Measurements from ENCODE around the gene FRMPD1.
A peak's percentile ranks its signal among the peaks of the same experiment; 100 is the strongest.
"Not testable (repeated sequence)": the region's sequence is repeated elsewhere in the genome, so short reads cannot be mapped to it uniquely, and the experiment has no call there.

Gene FRMPD1

DNA sequence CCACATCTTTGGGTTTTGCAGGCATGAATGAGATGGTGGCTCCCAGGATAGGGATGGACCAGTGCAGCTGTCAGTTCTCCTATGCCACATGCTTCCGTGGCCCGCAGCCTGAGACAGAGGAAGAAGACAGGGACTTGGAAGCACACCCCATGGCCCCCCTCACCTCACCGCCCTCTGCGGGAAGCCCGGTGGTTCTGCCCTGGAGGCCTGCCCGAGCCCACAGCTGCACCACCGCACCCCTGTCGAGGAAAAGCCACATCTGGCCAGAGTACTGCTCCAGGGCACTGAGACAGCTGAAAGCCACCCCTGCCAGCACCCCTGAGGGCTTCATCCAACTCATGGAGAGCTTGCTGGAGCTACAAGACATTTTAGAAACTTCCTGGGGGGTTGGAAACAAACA lies 95.2 kb downstream of the FRMPD1 start:
- no peaks in the 10 kb centered on the region for H3K27me3 ChIP-seq (ENCODE audit: low read depth)
- DNase-seq (ENCODE audit: low spot score in 2 of 2): no peak
- no peaks in the 10 kb centered on the region for H3K36me3 ChIP-seq (replicated peaks)
- H3K4me1 ChIP-seq: no peaks in the 10 kb centered on the region
- in situ Hi-C loops (cut with MboI; ENCODE audit: low sequenced_read_pairs): no loop called here
- no peak overlapping the region for H3K4me3 ChIP-seq
- no peaks in the 10 kb centered on the region for H3K9me3 ChIP-seq

DNA sequence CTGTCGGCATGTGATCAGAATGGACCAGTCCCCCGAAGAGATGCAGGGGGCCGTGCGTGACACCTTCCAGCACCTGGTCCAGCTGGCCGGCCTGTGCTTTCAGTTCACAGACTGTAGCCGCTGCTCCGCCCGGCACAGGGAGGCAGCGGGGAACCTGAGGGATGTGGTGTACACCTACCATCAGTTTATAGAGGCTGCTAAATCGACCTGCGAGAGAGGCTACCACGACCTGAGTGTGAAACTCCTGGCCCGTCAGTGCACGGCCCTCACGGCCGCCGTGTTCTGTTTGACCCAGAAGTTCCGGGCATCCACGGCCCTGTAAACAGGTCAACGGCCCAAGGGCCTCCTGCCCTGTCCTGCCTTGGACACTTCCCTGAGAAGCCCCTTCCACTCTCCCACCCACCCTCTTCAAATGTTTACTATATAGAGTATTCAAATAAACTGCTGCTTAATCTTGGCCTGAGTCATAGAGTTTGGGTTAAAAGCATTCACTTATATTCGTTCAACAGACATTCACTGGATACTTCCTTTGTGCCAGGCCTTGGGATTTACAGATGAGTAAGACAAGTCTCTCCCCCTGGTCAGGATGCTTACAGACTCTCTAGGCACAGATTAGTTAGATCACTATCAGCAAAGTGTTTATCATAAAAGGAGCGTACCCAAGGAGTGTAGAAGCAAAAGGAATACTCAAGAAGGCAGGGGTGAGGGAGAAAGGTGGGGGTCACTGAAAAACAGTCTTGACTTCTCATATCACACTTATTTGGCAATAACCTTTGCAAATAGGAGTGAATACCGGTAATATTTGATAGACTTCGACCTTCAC lies 95.9 kb downstream of the FRMPD1 start:
- no peaks in the 10 kb centered on the region for H3K36me3 ChIP-seq (replicated peaks)
- H3K9me3 ChIP-seq: no peaks in the 10 kb centered on the region
- in situ Hi-C loops (cut with MboI; ENCODE audit: low sequenced_read_pairs): no loop called here
- H3K4me1 ChIP-seq: no peaks in the 10 kb centered on the region
- no peak for DNase-seq (ENCODE audit: low spot score in 2 of 2)
- H3K4me3 ChIP-seq: no peak overlapping the region
- no peaks in the 10 kb centered on the region for H3K27me3 ChIP-seq (ENCODE audit: low read depth)

DNA sequence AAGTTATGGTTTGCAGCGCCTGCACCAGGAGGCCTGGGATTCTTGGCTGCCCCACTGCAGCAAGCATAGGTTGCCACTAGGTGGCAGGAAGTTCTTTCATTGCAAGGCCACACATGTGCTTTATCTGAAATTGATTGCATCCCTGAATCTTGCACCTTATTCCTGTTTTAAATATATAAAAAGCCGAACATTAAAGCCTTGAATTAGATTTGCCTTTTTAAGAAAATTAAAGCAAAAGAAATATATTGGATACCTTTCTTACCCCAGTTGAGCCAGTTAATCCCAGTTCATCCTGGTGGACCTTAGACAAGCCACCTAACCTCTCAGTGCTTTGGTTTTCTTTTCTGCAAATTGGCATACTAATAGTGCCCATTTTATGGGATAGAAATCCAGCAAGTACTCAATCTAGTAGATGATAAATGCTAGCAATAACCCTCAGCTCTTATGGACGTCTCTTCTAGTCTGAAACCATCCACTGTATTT lies 96.6 kb downstream of the FRMPD1 start:
- in situ Hi-C loops (cut with MboI; ENCODE audit: low sequenced_read_pairs): no loop called here
- H3K27me3 ChIP-seq (ENCODE audit: low read depth): no peaks in the 10 kb centered on the region

DNA sequence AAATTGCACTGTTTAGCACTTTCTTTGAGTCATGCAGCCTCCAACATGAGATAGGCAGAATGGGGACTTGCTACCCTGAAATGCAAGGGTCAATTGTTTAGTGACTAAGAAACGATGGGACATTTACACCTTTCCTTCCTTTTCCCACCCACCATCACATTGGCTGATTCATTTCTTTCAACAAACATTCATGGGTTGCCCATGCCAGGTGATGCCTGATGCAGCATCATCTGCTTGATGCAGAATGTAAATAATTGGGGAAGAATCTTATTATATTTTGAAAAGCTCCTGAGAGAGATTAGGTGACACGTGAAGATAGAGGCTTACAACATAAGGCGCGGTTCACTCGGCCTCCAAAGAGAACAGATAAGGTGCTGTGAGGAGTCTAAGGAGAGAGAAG lies 98.4 kb downstream of the FRMPD1 start:
- Histone ChIP-seq H3K36me3 (replicated peaks) (no peaks in the 10 kb centered on the region), H3K27me3 (ENCODE audit: low read depth) (no peaks in the 10 kb centered on the region), H3K9me3 (peaks cover 3% of the 10 kb centered on the region; the same call in 1 of the 2 replicates), H3K4me1 (peaks cover 6% of the 10 kb centered on the region; the same call in 1 of the 2 replicates), H3K4me3 (no peak overlapping the region)
- in situ Hi-C loops (cut with MboI; ENCODE audit: low sequenced_read_pairs): no loop called here
- DNase-seq (ENCODE audit: low spot score in 2 of 2): no peak

More for the DNA sequence above, 96.6 kb downstream of the FRMPD1 start:
- no peaks in the 10 kb centered on the region for H3K36me3 ChIP-seq (replicated peaks)
- H3K9me3 ChIP-seq: no peaks in the 10 kb centered on the region
- H3K4me1 ChIP-seq: no peaks in the 10 kb centered on the region
- no peak overlapping the region for H3K4me3 ChIP-seq
- peak; percentile 65 to 77 for DNase-seq (ENCODE audit: low spot score in 2 of 2)

DNA sequence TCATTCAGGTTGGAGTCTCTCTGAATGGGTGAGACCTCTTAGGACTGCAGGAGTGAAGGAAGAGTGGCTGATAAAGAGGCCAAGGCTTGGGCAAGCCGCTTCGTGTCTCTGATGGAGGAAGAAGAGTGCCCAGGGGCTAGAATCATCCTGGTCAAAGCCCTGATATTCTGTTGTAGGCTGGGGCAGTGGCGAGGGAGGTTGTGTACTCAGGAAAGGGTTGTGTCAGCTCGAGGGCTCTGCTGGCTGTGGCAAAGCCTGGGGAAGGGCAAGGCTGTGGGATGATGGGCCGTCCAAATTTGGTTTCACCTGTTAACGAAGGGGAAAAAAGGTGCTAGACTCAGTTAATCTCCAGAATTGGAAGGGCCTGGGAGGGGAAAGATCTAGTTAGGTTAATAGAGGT lies 100.4 kb downstream of the FRMPD1 start:
- Histone ChIP-seq H3K36me3 (replicated peaks) (no peaks in the 10 kb centered on the region), H3K27me3 (ENCODE audit: low read depth) (no peaks in the 10 kb centered on the region), H3K4me3 (no peak overlapping the region), H3K9me3 (peaks cover 3% of the 10 kb centered on the region; the same call in 1 of the 2 replicates), H3K4me1 (peaks cover 7% of the 10 kb centered on the region; the same call in 1 of the 2 replicates)
- in situ Hi-C loops (cut with MboI; ENCODE audit: low sequenced_read_pairs): loop anchor here (10.0 kb wide), 1 partner anchor 156 kb away; the partner anchor contains the start of gene TOMM5
- no peak for DNase-seq (ENCODE audit: low spot score in 2 of 2)

DNA sequence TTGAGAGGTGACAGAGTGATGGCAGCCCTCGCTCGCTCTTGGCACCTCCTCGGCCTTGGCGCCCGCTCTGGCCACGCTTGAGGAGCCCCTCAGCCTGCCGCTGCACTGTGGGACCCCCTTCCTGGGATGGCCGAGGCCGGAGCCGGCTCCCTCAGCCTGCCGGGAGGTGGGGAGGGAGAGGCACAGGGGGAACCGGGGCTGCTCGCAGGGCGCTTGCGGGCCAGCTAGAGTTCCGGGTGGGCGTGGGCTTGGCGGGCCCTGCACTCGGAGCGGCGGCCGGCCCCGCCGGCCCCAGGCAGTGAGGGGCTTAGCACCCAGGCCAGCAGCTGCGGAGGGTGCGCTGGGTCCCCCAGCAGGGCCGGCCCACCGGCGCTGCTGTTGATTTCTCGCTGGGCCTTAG lies 101.0 kb downstream of the FRMPD1 start:
- not testable (repeated sequence) for H3K4me1 ChIP-seq; H3K9me3 ChIP-seq; H3K27me3 ChIP-seq (ENCODE audit: low read depth); H3K4me3 ChIP-seq; DNase-seq (ENCODE audit: low spot score in 2 of 2); H3K36me3 ChIP-seq (replicated peaks)
- in situ Hi-C loops (cut with MboI; ENCODE audit: low sequenced_read_pairs): loop anchor here (10.0 kb wide), 1 partner anchor 157 kb away; the partner anchor contains the start of gene TOMM5

DNA sequence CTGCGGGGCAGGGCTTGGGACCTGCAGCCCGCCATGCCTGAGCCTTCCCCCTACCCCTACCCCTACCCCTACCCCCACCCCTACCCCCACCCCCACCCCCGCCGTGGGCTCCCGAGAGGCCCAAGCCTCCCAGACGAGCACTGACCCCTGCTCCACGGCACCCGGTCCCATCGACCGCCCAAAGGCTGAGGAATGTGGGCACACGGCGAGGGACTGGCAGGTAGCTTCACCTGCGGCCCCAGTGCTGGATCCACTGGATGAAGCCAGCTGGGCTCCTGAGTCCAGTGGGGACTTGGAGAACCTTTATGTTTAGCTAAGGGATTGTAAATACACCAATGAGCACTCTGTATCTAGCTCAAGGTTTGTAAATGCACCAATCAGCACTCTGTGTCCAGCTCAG lies 101.4 kb downstream of the FRMPD1 start:
- not testable (repeated sequence) for H3K27me3 ChIP-seq (ENCODE audit: low read depth); DNase-seq (ENCODE audit: low spot score in 2 of 2); H3K4me3 ChIP-seq; H3K4me1 ChIP-seq; H3K36me3 ChIP-seq (replicated peaks); H3K9me3 ChIP-seq
- in situ Hi-C loops (cut with MboI; ENCODE audit: low sequenced_read_pairs): loop anchor here (10.0 kb wide), 1 partner anchor 157 kb away; the partner anchor contains the start of gene TOMM5

DNA sequence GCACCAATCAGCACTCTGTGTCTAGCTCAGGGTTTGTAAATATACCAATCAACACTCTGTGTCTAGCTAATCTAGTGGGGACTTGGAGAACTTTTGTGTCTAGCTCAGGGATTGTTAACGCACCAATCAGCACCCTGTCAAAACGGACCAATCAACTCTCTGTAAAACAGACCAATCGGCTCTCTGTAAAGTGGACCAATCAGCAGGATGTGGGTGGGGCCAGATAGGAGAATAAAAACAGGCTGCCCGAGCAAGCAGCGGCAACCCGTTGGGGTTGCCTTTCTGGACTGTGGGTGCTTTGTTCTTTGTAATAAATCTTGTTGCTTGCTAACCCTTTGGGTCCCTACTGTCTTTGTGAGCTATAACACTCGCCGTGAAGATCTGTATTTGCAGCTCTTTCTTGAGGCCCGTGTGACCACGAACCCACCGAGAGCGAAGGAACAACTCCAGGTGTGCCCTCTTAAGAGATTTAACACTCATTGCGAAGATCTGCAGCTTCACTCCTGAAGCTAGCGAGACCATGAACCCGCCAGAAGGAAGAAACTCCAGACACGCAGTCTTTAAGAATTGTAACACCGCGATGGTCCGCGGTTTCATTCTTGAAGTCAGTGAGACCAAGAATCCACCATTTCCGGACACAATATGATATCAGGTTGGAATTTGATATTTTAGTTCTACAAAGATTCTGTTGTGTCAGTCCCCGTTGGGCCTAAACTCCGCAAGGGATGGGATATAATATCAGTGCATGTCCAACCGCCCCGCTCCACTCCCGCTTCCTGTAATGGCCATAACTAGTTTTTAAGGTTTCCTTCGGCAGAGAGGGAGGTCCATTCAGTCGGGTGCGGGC lies 102.1 kb downstream of the FRMPD1 start:
- H3K27me3 ChIP-seq (ENCODE audit: low read depth): no peaks in the 10 kb centered on the region
- peak overlapping the region; percentile 71 for H3K4me3 ChIP-seq
- peaks cover 7% of the 10 kb centered on the region; the same call in 1 of the 2 replicates for H3K4me1 ChIP-seq
- peaks cover 3% of the 10 kb centered on the region; the same call in 1 of the 2 replicates for H3K9me3 ChIP-seq
- in situ Hi-C loops (cut with MboI; ENCODE audit: low sequenced_read_pairs): loop anchor here (10.0 kb wide), 1 partner anchor 158 kb away; the partner anchor contains the start of gene TOMM5
- no peaks in the 10 kb centered on the region for H3K36me3 ChIP-seq (replicated peaks)
- peak in 1 of 2 experiments; percentile 23 for DNase-seq (ENCODE audit: low spot score in 2 of 2)

DNA sequence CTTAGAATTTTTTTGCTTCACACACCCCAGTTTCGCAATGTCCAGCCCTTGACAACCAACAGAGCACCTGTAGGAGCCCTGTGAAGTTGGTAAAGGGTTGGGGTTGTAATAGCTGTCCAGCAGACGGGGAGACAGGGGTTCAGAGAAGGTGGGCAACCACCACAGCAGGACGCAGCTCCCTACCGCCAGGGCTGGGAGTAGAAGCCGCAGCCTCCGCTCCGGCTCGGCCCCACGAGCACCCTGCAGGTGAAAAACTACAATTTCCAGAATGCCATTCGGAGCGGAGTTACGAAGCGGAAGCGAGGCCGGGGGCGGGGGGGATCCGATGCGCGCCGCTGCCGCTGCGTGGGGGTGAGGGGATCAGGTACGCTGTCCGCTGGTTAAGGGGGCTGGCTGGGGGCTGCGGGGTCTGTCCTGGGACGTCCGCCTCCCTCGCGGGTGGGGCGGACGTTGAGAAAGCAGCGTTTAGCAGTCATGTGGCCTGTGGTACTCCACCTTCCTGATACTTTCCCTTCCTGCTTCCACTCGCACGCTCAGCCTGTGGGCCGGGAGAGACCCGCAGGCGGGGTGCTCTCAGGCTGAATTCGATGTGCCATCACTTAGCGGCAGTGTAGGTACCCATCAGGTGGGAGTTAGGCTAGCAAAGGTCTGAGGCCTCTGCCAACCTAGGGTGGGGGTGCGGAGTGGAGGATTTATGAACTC lies 102.9 kb downstream of the FRMPD1 start, which contains the start of gene TRMT10B:
Gene TRMT10B, plus strand, starts transcription at position 317 of the 702 bp plus-strand sequence. CDS start 8,127 bp downstream, outside the sequence.
- Histone ChIP-seq H3K36me3 (replicated peaks) (no peaks in the 10 kb centered on the region), H3K4me3 (peak within 1 kb of the TSS; percentile 71), H3K27me3 (ENCODE audit: low read depth) (no peaks in the 10 kb centered on the region), H3K9me3 (peaks cover 3% of the 10 kb centered on the region; the same call in 1 of the 2 replicates), H3K4me1 (peaks cover 7% of the 10 kb centered on the region; the same call in 1 of the 2 replicates)
- peak; percentile 60 to 81 for DNase-seq (ENCODE audit: low spot score in 2 of 2)
- in situ Hi-C loops (cut with MboI; ENCODE audit: low sequenced_read_pairs): loop anchor here (10.0 kb wide), 1 partner anchor 159 kb away; the partner anchor contains the start of gene TOMM5

DNA sequence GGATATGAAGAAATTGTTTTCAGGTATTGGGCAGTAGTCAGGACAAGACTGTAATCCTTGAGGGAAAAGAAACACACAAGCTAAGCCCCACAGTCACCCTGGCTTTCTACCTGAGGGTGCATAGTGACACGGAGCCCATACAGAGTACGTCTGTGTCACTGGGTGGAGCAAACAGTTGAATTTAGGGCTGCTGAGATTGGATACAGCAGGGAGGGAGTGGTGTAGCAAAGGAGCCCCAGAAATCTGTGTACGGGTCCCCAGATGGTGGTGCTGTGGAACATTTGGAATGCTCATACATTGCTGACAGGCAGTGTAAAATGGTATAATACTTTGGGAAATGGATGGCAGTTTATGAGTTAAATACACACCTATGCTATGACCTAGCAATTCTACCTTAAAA lies 108.0 kb downstream of the FRMPD1 start:
- Histone ChIP-seq H3K27me3 (ENCODE audit: low read depth) (no peaks in the 10 kb centered on the region), H3K4me3 (no peak overlapping the region), H3K4me1 (peaks cover 3% of the 10 kb centered on the region; the same call in 1 of the 2 replicates), H3K36me3 (replicated peaks) (no peaks in the 10 kb centered on the region), H3K9me3 (no peaks in the 10 kb centered on the region; the same call in 1 of the 2 replicates)
- in situ Hi-C loops (cut with MboI; ENCODE audit: low sequenced_read_pairs): loop anchor here (10.0 kb wide), 1 partner anchor 164 kb away; the partner anchor contains the start of gene TOMM5
- no peak for DNase-seq (ENCODE audit: low spot score in 2 of 2)

DNA sequence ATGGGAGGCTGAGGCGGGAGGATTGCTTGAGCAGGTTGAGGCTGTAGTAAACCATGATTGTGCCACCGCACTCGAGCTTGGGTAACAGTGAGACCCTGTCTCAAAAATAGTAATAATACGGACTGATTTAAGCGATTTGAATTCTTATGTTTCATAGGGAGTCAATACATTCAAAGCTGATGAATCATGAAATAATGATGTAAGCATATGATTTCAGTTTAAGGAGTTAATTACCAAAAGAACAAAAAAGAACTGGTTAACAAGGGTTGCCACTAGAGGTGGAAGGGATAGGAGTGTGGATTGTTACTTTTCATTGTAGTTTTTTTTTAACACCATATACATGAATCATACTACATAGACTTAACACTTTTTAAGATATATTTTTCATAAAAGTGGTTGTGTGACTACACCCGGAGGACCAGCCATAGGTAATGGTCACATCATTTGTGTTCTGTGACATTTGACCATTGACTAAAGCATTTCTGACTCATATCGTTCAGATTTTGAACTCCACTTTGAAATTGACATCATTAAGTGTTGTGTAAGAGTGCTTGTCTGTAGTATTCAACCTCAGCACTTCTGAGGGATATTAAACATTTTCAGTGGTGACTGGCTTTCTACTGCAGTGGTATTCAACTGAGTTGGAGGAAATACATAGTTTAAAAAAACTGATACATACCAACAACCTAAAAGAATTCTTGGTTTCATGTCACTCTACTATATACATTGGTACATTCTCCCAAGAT lies 109.8 kb downstream of the FRMPD1 start:
- no peaks in the 10 kb centered on the region for H3K27me3 ChIP-seq (ENCODE audit: low read depth)
- no peaks in the 10 kb centered on the region for H3K4me1 ChIP-seq
- no peak for DNase-seq (ENCODE audit: low spot score in 2 of 2)
- in situ Hi-C loops (cut with MboI; ENCODE audit: low sequenced_read_pairs): no loop called here
- H3K36me3 ChIP-seq (replicated peaks): peaks cover 3% of the 10 kb centered on the region; the same call in 1 of the 2 replicates
- H3K4me3 ChIP-seq: no peak overlapping the region
- H3K9me3 ChIP-seq: no peaks in the 10 kb centered on the region; the same call in 1 of the 2 replicates

DNA sequence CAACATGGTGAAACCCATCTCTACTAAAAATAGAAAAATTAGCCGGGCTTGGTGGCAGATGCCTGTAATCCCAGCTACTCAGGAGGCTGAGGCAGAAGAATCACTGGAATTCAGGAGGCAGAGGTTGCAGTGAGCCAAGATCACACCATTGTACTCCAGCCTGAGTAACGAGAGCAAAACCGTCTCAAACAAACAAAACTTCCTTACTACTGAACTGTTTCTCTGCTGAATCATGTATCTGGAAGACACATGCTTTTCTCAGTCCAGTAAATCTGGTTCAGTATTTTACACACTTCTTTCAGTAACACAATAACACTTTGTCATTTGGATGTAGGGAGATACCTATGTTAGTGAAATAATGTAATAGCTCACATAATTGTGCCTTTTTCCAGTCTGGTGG lies 110.8 kb downstream of the FRMPD1 start:
- Histone ChIP-seq H3K9me3 (no peaks in the 10 kb centered on the region; the same call in 1 of the 2 replicates), H3K36me3 (replicated peaks) (peaks cover 3% of the 10 kb centered on the region; the same call in 1 of the 2 replicates), H3K4me1 (no peaks in the 10 kb centered on the region), H3K27me3 (ENCODE audit: low read depth) (no peaks in the 10 kb centered on the region), H3K4me3 (no peak overlapping the region)
- in situ Hi-C loops (cut with MboI; ENCODE audit: low sequenced_read_pairs): no loop called here
- DNase-seq (ENCODE audit: low spot score in 2 of 2): no peak

Measured in HAP-1 (cell line).